ENCODE measurements around the gene NEUROD1. TPM values are rescaled to one million over a fixed set of nuclear protein-coding genes. Genes with fewer than 3 reads are reported as not detected.
A peak's percentile ranks its signal among the peaks of the same experiment; 100 is the strongest.

Gene NEUROD1
- total and polyA plus RNA-seq, 2 experiments from 2014 or later = 0.53 to 1.3 TPM

- 68% methylated on average over 1 of the region's 1 CpG for WGBS (ENCODE audit: low lambda C conversion rate, missing lambda C conversion rate)
- Histone ChIP-seq H3K36me3 (replicated peaks; ENCODE audit: insufficient read depth, low read depth) (no peaks in the 10 kb centered on the region), H4K20me1 (ENCODE audit: insufficient read depth, poor library complexity, severe bottlenecking) (no peaks in the 10 kb centered on the region), H3K27me3 (peaks cover 27% of the 10 kb centered on the region), H3K79me2 (no peaks in the 10 kb centered on the region), H3K4me1 (ENCODE audit: insufficient read depth) (no peaks in the 10 kb centered on the region), H3K4me3 (no peak overlapping the region), H3K9me2 (replicated peaks; ENCODE audit: insufficient read depth) (no peaks in the 10 kb centered on the region), H3K9me3 (ENCODE audit: low read depth) (peaks cover 2% of the 10 kb centered on the region), H2AFZ (no peak overlapping the region), H3K27ac (no peak overlapping the region), H3K4me2 (no peak overlapping the region)
- no peak for DNase-seq (ENCODE audit: low spot score)
- TF ChIP-seq EZH2phosphoT487 (IDR thresholded peaks at IDR 0.05; ENCODE audit: low read depth, severe bottlenecking, unreplicated experiment) (no peak), EZH2 (IDR thresholded peaks at IDR 0.05; ENCODE audit: borderline replicate concordance) (no peak), CTCF (IDR thresholded peaks at IDR 0.05; ENCODE audit: poor library complexity) (no peak)
Measured at GRCh38 chr2:181670632-181671031, 9.7 kb downstream of the NEUROD1 start.

GRCh38 chr2:181667234-181667633 is 13.1 kb downstream of the NEUROD1 start:
- Histone ChIP-seq H3K27ac (no peak overlapping the region), H3K27me3 (peaks cover under 1% of the 10 kb centered on the region), H3K4me3 (no peak overlapping the region), H4K20me1 (ENCODE audit: insufficient read depth, poor library complexity, severe bottlenecking) (no peaks in the 10 kb centered on the region), H3K36me3 (replicated peaks; ENCODE audit: insufficient read depth, low read depth) (no peaks in the 10 kb centered on the region), H3K4me2 (no peak overlapping the region), H2AFZ (no peak overlapping the region), H3K9me3 (ENCODE audit: low read depth) (peaks cover 3% of the 10 kb centered on the region), H3K79me2 (no peaks in the 10 kb centered on the region), H3K9me2 (replicated peaks; ENCODE audit: insufficient read depth) (no peaks in the 10 kb centered on the region), H3K4me1 (ENCODE audit: insufficient read depth) (no peaks in the 10 kb centered on the region)
- TF ChIP-seq CTCF (IDR thresholded peaks at IDR 0.05; ENCODE audit: poor library complexity) (no peak), EZH2 (IDR thresholded peaks at IDR 0.05; ENCODE audit: borderline replicate concordance) (no peak), EZH2phosphoT487 (IDR thresholded peaks at IDR 0.05; ENCODE audit: low read depth, severe bottlenecking, unreplicated experiment) (no peak)
- WGBS (ENCODE audit: low lambda C conversion rate, missing lambda C conversion rate) = 66% methylated on average over 1 of the region's 1 CpG
- no peak for DNase-seq (ENCODE audit: low spot score)

GRCh38 chr2:181662287-181662686 is 18.0 kb downstream of the NEUROD1 start:
- no peaks in the 10 kb centered on the region for H3K79me2 ChIP-seq
- TF ChIP-seq CTCF (IDR thresholded peaks at IDR 0.05; ENCODE audit: poor library complexity) = no peak
- no peak for TF ChIP-seq EZH2phosphoT487 (IDR thresholded peaks at IDR 0.05; ENCODE audit: low read depth, severe bottlenecking, unreplicated experiment)
- no peak for TF ChIP-seq EZH2 (IDR thresholded peaks at IDR 0.05; ENCODE audit: borderline replicate concordance)
- no peaks in the 10 kb centered on the region for H4K20me1 ChIP-seq (ENCODE audit: insufficient read depth, poor library complexity, severe bottlenecking)
- H3K4me2 ChIP-seq = no peak overlapping the region
- H3K9me2 ChIP-seq (replicated peaks; ENCODE audit: insufficient read depth) = no peaks in the 10 kb centered on the region
- no peaks in the 10 kb centered on the region for H3K36me3 ChIP-seq (replicated peaks; ENCODE audit: insufficient read depth, low read depth)
- H2AFZ ChIP-seq = no peak overlapping the region
- WGBS (ENCODE audit: low lambda C conversion rate, missing lambda C conversion rate) = 89% methylated on average over 2 of the region's 2 CpGs
- no peak for DNase-seq (ENCODE audit: low spot score)
- H3K27me3 ChIP-seq = peaks cover 25% of the 10 kb centered on the region
- peaks cover 3% of the 10 kb centered on the region for H3K9me3 ChIP-seq (ENCODE audit: low read depth)
- H3K4me3 ChIP-seq = no peak overlapping the region
- H3K27ac ChIP-seq = no peak overlapping the region
- H3K4me1 ChIP-seq (ENCODE audit: insufficient read depth) = no peaks in the 10 kb centered on the region

- H3K27ac ChIP-seq = no peak overlapping the region
- H3K79me2 ChIP-seq = no peaks in the 10 kb centered on the region
- peak; percentile 25 for DNase-seq (ENCODE audit: low spot score)
- no peaks in the 10 kb centered on the region for H3K36me3 ChIP-seq (replicated peaks; ENCODE audit: insufficient read depth, low read depth)
- H3K4me1 ChIP-seq (ENCODE audit: insufficient read depth) = no peaks in the 10 kb centered on the region
- H3K9me3 ChIP-seq (ENCODE audit: low read depth) = no peaks in the 10 kb centered on the region
- H3K4me2 ChIP-seq = no peak overlapping the region
- no peaks in the 10 kb centered on the region for H3K9me2 ChIP-seq (replicated peaks; ENCODE audit: insufficient read depth)
- peaks cover 28% of the 10 kb centered on the region for H3K27me3 ChIP-seq
- H2AFZ ChIP-seq = no peak overlapping the region
- H3K4me3 ChIP-seq = no peak overlapping the region
- no peaks in the 10 kb centered on the region for H4K20me1 ChIP-seq (ENCODE audit: insufficient read depth, poor library complexity, severe bottlenecking)
- 33% methylated on average over 3 of the region's 3 CpGs for WGBS (ENCODE audit: low lambda C conversion rate, missing lambda C conversion rate)
- no peak for TF ChIP-seq EZH2 (IDR thresholded peaks at IDR 0.05; ENCODE audit: borderline replicate concordance)
- no peak for TF ChIP-seq EZH2phosphoT487 (IDR thresholded peaks at IDR 0.05; ENCODE audit: low read depth, severe bottlenecking, unreplicated experiment)
- TF ChIP-seq CTCF (IDR thresholded peaks at IDR 0.05; ENCODE audit: poor library complexity) = no peak
Measured at GRCh38 chr2:181660181-181660580, 20.1 kb downstream of the NEUROD1 start.
